ENCODE measurements around the gene ATAT1.

The ATAT1 gene

GRCh38 chr6:30612687-30613248, 13.9 kb upstream of the ATAT1 start:
- no peaks in the 10 kb centered on the region for H3K9me3 ChIP-seq (ENCODE audit: control insufficient read depth in 5 of 5, low read length in 5 of 5)
- H3K27ac ChIP-seq (ENCODE audit: low read depth, low read length), result peak overlapping the region; percentile 99
- H3K4me3 ChIP-seq (ENCODE audit: low read depth in 1 of 5, low read length in 5 of 5), result no peak overlapping the region
- peaks cover 8 to 50% (median 47%) of the 10 kb centered on the region in 5 donors for H3K4me1 ChIP-seq (ENCODE audit: control insufficient read depth in 5 of 5, insufficient read depth in 5 of 5, low read length in 5 of 5)
- H3K27me3 ChIP-seq (ENCODE audit: control insufficient read depth in 5 of 5, insufficient read depth in 4 of 5, low read length in 5 of 5), result no peaks in the 10 kb centered on the region
- peaks cover 0 to 30% (median 16%) of the 10 kb centered on the region in 5 donors for H3K36me3 ChIP-seq (ENCODE audit: control insufficient read depth in 5 of 5, insufficient read depth in 5 of 5, low read length in 5 of 5)
- H3K9ac ChIP-seq (ENCODE audit: low read length in 5 of 5), result peak overlapping the region in 2 of 5 donors; percentile 7 to 33

- Histone ChIP-seq H3K36me3 (ENCODE audit: control insufficient read depth in 5 of 5, insufficient read depth in 5 of 5, low read length in 5 of 5) (peaks cover 0 to 23% (median 16%) of the 10 kb centered on the region in 5 donors), H3K4me1 (ENCODE audit: control insufficient read depth in 5 of 5, insufficient read depth in 5 of 5, low read length in 5 of 5) (peaks cover 9 to 56% (median 50%) of the 10 kb centered on the region in 5 donors), H3K27ac (ENCODE audit: low read depth, low read length) (peak overlapping the region; percentile 99), H3K27me3 (ENCODE audit: control insufficient read depth in 5 of 5, insufficient read depth in 4 of 5, low read length in 5 of 5) (no peaks in the 10 kb centered on the region), H3K9ac (ENCODE audit: low read length in 5 of 5) (peak overlapping the region in 1 of 5 donors; percentile 13), H3K9me3 (ENCODE audit: control insufficient read depth in 5 of 5, low read length in 5 of 5) (no peaks in the 10 kb centered on the region), H3K4me3 (ENCODE audit: low read depth in 1 of 5, low read length in 5 of 5) (peak overlapping the region in 2 of 5 donors; percentile 82 to 100)
These were observed 13.2 kb upstream of the ATAT1 start for GRCh38 chr6:30613251-30614043.

- peak overlapping the region; percentile 82 to 100 (median 100) for H3K4me3 ChIP-seq (ENCODE audit: low read depth in 1 of 5, low read length in 5 of 5)
- peaks cover 10 to 61% (median 54%) of the 10 kb centered on the region in 5 donors for H3K4me1 ChIP-seq (ENCODE audit: control insufficient read depth in 5 of 5, insufficient read depth in 5 of 5, low read length in 5 of 5)
- peaks cover 0 to 15% (median 10%) of the 10 kb centered on the region in 5 donors for H3K36me3 ChIP-seq (ENCODE audit: control insufficient read depth in 5 of 5, insufficient read depth in 5 of 5, low read length in 5 of 5)
- no peaks in the 10 kb centered on the region for H3K9me3 ChIP-seq (ENCODE audit: control insufficient read depth in 5 of 5, low read length in 5 of 5)
- no peaks in the 10 kb centered on the region for H3K27me3 ChIP-seq (ENCODE audit: control insufficient read depth in 5 of 5, insufficient read depth in 4 of 5, low read length in 5 of 5)
- peak overlapping the region; percentile 99 for H3K27ac ChIP-seq (ENCODE audit: low read depth, low read length)
- H3K9ac ChIP-seq (ENCODE audit: low read length in 5 of 5), result peak overlapping the region; percentile 38 to 96 (median 51)
These were observed 12.4 kb upstream of the ATAT1 start for GRCh38 chr6:30614044-30614842.

GRCh38 chr6:30614843-30615218, 11.8 kb upstream of the ATAT1 start:
- peaks cover 10 to 56% (median 50%) of the 10 kb centered on the region in 5 donors for H3K4me1 ChIP-seq (ENCODE audit: control insufficient read depth in 5 of 5, insufficient read depth in 5 of 5, low read length in 5 of 5)
- peak overlapping the region; percentile 99 for H3K27ac ChIP-seq (ENCODE audit: low read depth, low read length)
- no peaks in the 10 kb centered on the region for H3K9me3 ChIP-seq (ENCODE audit: control insufficient read depth in 5 of 5, low read length in 5 of 5)
- no peaks in the 10 kb centered on the region for H3K27me3 ChIP-seq (ENCODE audit: control insufficient read depth in 5 of 5, insufficient read depth in 4 of 5, low read length in 5 of 5)
- H3K36me3 ChIP-seq (ENCODE audit: control insufficient read depth in 5 of 5, insufficient read depth in 5 of 5, low read length in 5 of 5), result peaks cover 0 to 17% (median 14%) of the 10 kb centered on the region in 5 donors
- H3K9ac ChIP-seq (ENCODE audit: low read length in 5 of 5), result peak overlapping the region; percentile 96 to 100 (median 98)
- peak overlapping the region; percentile 82 to 100 (median 100) for H3K4me3 ChIP-seq (ENCODE audit: low read depth in 1 of 5, low read length in 5 of 5)

GRCh38 chr6:30615219-30615957, 11.3 kb upstream of the ATAT1 start:
- H3K27ac ChIP-seq (ENCODE audit: low read depth, low read length), result peak overlapping the region; percentile 99
- H3K9me3 ChIP-seq (ENCODE audit: control insufficient read depth in 5 of 5, low read length in 5 of 5), result no peaks in the 10 kb centered on the region
- H3K9ac ChIP-seq (ENCODE audit: low read length in 5 of 5), result peak overlapping the region; percentile 96 to 100 (median 98)
- peaks cover 10 to 51% (median 49%) of the 10 kb centered on the region in 5 donors for H3K4me1 ChIP-seq (ENCODE audit: control insufficient read depth in 5 of 5, insufficient read depth in 5 of 5, low read length in 5 of 5)
- H3K36me3 ChIP-seq (ENCODE audit: control insufficient read depth in 5 of 5, insufficient read depth in 5 of 5, low read length in 5 of 5), result peaks cover 0 to 19% (median 14%) of the 10 kb centered on the region in 5 donors
- H3K4me3 ChIP-seq (ENCODE audit: low read depth in 1 of 5, low read length in 5 of 5), result peak overlapping the region; percentile 82 to 100 (median 100)
- no peaks in the 10 kb centered on the region for H3K27me3 ChIP-seq (ENCODE audit: control insufficient read depth in 5 of 5, insufficient read depth in 4 of 5, low read length in 5 of 5)

GRCh38 chr6:30615958-30616810, 10.5 kb upstream of the ATAT1 start:
- peaks cover 10 to 48% (median 44%) of the 10 kb centered on the region in 5 donors for H3K4me1 ChIP-seq (ENCODE audit: control insufficient read depth in 5 of 5, insufficient read depth in 5 of 5, low read length in 5 of 5)
- H3K36me3 ChIP-seq (ENCODE audit: control insufficient read depth in 5 of 5, insufficient read depth in 5 of 5, low read length in 5 of 5), result peaks cover 0 to 27% (median 20%) of the 10 kb centered on the region in 5 donors
- H3K9me3 ChIP-seq (ENCODE audit: control insufficient read depth in 5 of 5, low read length in 5 of 5), result no peaks in the 10 kb centered on the region
- peak overlapping the region; percentile 82 to 100 (median 100) for H3K4me3 ChIP-seq (ENCODE audit: low read depth in 1 of 5, low read length in 5 of 5)
- H3K27ac ChIP-seq (ENCODE audit: low read depth, low read length), result peak overlapping the region; percentile 99
- H3K27me3 ChIP-seq (ENCODE audit: control insufficient read depth in 5 of 5, insufficient read depth in 4 of 5, low read length in 5 of 5), result no peaks in the 10 kb centered on the region
- peak overlapping the region; percentile 96 to 100 (median 98) for H3K9ac ChIP-seq (ENCODE audit: low read length in 5 of 5)

- Histone ChIP-seq H3K36me3 (ENCODE audit: control insufficient read depth in 5 of 5, insufficient read depth in 5 of 5, low read length in 5 of 5) (peaks cover 0 to 35% (median 23%) of the 10 kb centered on the region in 5 donors), H3K9ac (ENCODE audit: low read length in 5 of 5) (peak within 1 kb of the TSS; percentile 96 to 100 (median 98)), H3K4me3 (ENCODE audit: low read depth in 1 of 5, low read length in 5 of 5) (peak within 1 kb of the TSS; percentile 82 to 100 (median 100)), H3K27ac (ENCODE audit: low read depth, low read length) (peak within 1 kb of the TSS; percentile 99), H3K27me3 (ENCODE audit: control insufficient read depth in 5 of 5, insufficient read depth in 4 of 5, low read length in 5 of 5) (no peaks in the 10 kb centered on the region), H3K4me1 (ENCODE audit: control insufficient read depth in 5 of 5, insufficient read depth in 5 of 5, low read length in 5 of 5) (peaks cover 10 to 44% (median 38%) of the 10 kb centered on the region in 5 donors), H3K9me3 (ENCODE audit: control insufficient read depth in 5 of 5, low read length in 5 of 5) (no peaks in the 10 kb centered on the region)
These were observed 9.7 kb upstream of the ATAT1 start, which contains the start of gene PPP1R10 for GRCh38 chr6:30616811-30617564. Gene PPP1R10, minus strand, starts transcription at chr6:30617243. Its CDS starts 7,299 bp downstream, at chr6:30609944.

- Histone ChIP-seq H3K4me3 (ENCODE audit: low read depth in 1 of 5, low read length in 5 of 5) (peak within 1 kb of the TSS; percentile 82 to 100 (median 100)), H3K9me3 (ENCODE audit: control insufficient read depth in 5 of 5, low read length in 5 of 5) (no peaks in the 10 kb centered on the region), H3K27me3 (ENCODE audit: control insufficient read depth in 5 of 5, insufficient read depth in 4 of 5, low read length in 5 of 5) (no peaks in the 10 kb centered on the region), H3K36me3 (ENCODE audit: control insufficient read depth in 5 of 5, insufficient read depth in 5 of 5, low read length in 5 of 5) (peaks cover 2 to 42% (median 27%) of the 10 kb centered on the region in 5 donors), H3K4me1 (ENCODE audit: control insufficient read depth in 5 of 5, insufficient read depth in 5 of 5, low read length in 5 of 5) (peaks cover 10 to 38% (median 32%) of the 10 kb centered on the region in 5 donors), H3K27ac (ENCODE audit: low read depth, low read length) (peak within 1 kb of the TSS; percentile 99), H3K9ac (ENCODE audit: low read length in 5 of 5) (peak within 1 kb of the TSS; percentile 96 to 100 (median 98))
These were observed 9.0 kb upstream of the ATAT1 start, which contains the start of gene MRPS18B for GRCh38 chr6:30617565-30618269. Gene MRPS18B, plus strand, starts transcription at chr6:30617840. Its CDS starts 26 bp downstream, at chr6:30617866.
